Esophagus muscularis mucosa (tissue), 3 donors: Measurements from ENCODE around the gene CLEC4F.

Experiments used
- POLR2A ChIP-seq: fragments of 450-650 bp; IDR thresholded peaks from one replicate; pipeline ENCODE4 v1.6.1; 2017; ENCODE audit warnings: antibody characterized with exemption, moderate library complexity, mild to moderate bottlenecking, low read depth
- TF ChIP-seq, protein P1 (sequence below), 3 experiments: fragments of 200-600 bp in 2 of 3; fragments of 450-650 bp in 1 of 3; sonication (generic) in 2 of 3; IDR thresholded peaks; one replicate each; pipeline ENCODE4 v1.5.1; 2017 to 2019; ENCODE audit warnings: antibody characterized with exemption in 3 of 3, mild to moderate bottlenecking in 2 of 3, moderate library complexity in 1 of 3

DNA sequence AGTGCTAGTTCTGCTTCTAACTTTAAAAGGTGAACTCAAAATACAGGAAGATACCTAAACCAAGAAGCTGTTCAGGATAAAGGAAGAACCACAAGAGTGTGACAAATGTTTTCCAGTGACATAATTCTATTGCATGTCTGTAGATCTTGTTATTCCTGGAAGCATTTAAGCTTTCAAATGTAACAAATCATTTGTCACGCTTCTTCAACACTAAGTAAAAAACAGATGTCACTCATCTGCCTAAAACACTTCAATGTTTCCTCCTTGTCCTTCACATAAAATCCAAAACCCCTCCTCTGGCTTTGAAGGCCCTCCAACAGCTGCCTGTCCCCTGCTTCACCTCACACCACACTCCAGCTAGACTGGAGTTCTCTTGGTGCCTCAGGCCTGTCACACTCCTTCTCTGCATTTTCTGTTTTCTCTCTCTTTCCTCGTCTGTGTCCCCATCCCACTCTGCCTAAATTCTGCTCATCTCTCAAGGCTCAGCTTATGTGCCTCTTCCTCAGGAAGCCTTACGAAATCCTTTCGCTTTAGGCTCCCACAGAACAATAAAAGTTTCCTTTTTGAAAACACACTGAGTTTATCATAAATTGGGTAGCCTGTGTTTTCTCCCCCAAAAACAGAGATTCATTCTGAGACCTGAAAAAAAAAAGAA lies 6.4 kb upstream of the CLEC4F start:
- TF ChIP-seq, protein P1, sequence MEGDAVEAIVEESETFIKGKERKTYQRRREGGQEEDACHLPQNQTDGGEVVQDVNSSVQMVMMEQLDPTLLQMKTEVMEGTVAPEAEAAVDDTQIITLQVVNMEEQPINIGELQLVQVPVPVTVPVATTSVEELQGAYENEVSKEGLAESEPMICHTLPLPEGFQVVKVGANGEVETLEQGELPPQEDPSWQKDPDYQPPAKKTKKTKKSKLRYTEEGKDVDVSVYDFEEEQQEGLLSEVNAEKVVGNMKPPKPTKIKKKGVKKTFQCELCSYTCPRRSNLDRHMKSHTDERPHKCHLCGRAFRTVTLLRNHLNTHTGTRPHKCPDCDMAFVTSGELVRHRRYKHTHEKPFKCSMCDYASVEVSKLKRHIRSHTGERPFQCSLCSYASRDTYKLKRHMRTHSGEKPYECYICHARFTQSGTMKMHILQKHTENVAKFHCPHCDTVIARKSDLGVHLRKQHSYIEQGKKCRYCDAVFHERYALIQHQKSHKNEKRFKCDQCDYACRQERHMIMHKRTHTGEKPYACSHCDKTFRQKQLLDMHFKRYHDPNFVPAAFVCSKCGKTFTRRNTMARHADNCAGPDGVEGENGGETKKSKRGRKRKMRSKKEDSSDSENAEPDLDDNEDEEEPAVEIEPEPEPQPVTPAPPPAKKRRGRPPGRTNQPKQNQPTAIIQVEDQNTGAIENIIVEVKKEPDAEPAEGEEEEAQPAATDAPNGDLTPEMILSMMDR (IDR thresholded peaks at IDR 0.05), result no peak
- no peak for TF ChIP-seq POLR2A
